ENCODE measurements around the gene PSMG3. TPM values are rescaled to one million over a fixed set of nuclear protein-coding genes. Genes with fewer than 3 reads are reported as not detected.

The PSMG3 gene
- total RNA-seq, 1 donor from 2014 or later: 31.1 TPM

DNA sequence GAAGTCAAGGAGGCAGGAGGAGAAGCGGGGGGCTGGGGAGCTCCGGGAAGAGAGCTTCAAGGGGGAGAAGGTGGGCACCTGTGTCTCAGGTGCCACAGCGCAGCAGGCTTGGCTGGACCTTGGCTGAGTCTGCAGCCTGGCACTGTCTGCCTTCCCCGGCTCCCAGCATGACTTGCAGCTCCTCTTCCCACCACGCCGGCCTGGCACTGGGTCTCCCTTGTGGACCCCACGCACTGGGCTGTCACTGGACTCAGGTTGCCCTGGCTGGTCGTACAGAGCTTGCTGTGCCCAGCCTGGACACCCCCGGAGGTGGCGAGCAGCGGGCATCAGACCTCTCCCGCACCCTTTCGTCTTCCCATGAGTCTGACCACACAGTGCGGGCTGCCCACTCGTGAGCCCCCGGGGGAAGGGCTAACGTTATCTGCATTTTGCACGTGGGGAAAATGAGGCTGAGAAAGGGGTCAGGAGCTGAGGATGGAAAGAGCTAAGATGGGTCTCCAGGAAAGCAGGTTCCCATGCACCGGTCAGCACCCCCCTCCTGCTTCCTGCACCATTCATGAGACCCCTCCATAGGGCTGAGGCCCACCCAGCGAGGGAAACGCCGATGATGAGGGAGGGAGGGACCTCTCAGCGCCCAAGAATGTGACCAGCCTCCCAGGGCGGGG is 40.3 kb upstream of the PSMG3 start:
- no peak overlapping the region for H2AFZ ChIP-seq (replicated peaks)
- H3K9me3 ChIP-seq (ENCODE audit: low read depth): no peaks in the 10 kb centered on the region
- H3F3A ChIP-seq (ENCODE audit: low read depth): no peaks in the 10 kb centered on the region
- H3K79me2 ChIP-seq (ENCODE audit: low read depth): no peaks in the 10 kb centered on the region
- H3K9ac ChIP-seq: no peak overlapping the region
- H3K27ac ChIP-seq: no peak overlapping the region
- H3K27me3 Mint-ChIP-seq (ENCODE audit: insufficient read depth, low read depth): peaks cover 9% of the 10 kb centered on the region
- no peaks in the 10 kb centered on the region for H3K4me1 ChIP-seq
- no peak overlapping the region for H3K4me3 Mint-ChIP-seq
- no peaks in the 10 kb centered on the region for H4K20me1 ChIP-seq (ENCODE audit: low read depth)
- H3K36me3 Mint-ChIP-seq: no peaks in the 10 kb centered on the region
- no peak for TF ChIP-seq EZH2 (IDR thresholded peaks at IDR 0.05)
- TF ChIP-seq CTCF (IDR thresholded peaks at IDR 0.05): no peak
- no peak for TF ChIP-seq EZH2phosphoT487 (IDR thresholded peaks at IDR 0.05)
- H3K36me3 ChIP-seq: no peaks in the 10 kb centered on the region
- H3K27me3 ChIP-seq: no peaks in the 10 kb centered on the region
- H3K4me2 ChIP-seq: no peak overlapping the region
- H3K27ac Mint-ChIP-seq: no peak overlapping the region
- H3K4me1 Mint-ChIP-seq: peaks cover 15% of the 10 kb centered on the region
- no peak overlapping the region for H3K4me3 ChIP-seq
- DNase-seq (ENCODE audit: low spot score): no peak
- H3K9me3 Mint-ChIP-seq: peaks cover 3% of the 10 kb centered on the region

DNA sequence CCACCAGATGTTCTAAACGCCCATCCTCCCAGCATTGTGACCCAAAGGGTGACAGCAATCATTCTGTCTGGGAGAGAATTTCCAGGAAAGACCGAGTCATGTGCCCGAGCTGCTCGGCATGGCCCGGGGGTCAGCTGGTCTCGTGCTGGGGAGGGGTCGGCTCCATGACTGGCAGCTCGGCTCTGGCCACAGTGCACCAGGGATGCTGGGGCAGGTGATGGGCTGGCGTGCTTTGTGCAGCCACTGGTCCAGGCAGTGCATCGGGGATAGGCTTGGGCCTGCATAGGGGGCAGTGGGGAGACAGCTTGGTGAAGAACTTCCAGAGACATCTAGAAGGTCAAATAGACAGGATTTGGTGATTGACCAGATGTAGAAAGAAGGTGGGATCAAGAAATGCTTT is 39.2 kb upstream of the PSMG3 start:
- H3K4me3 ChIP-seq: no peak overlapping the region
- no peak for DNase-seq (ENCODE audit: low spot score)

DNA sequence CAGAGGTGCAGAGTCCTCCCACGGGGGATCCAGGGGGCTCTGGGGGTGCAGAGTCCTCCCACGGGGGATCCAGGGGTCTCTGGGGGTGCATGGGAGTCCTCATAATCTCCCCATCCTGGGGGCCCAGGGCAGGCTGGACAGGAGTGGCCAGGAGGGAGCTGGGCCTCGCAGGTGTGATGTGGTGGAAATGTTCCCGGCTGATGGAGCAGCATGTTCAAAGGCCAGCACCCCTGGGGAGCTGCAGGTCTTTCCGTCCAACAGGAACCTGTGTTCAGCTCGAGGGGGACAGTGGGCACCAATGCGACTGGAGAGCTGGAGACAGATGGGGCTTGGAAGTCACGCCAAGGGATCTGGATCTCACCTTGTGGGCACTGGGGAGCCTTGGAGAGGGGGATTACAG is 38.5 kb upstream of the PSMG3 start:
- Histone ChIP-seq H4K20me1 (ENCODE audit: low read depth) (no peaks in the 10 kb centered on the region), H3K27ac (no peak overlapping the region), H3K27me3 (no peaks in the 10 kb centered on the region), H3K4me1 (no peaks in the 10 kb centered on the region), H3K9ac (no peak overlapping the region), H3K79me2 (ENCODE audit: low read depth) (no peaks in the 10 kb centered on the region), H3K9me3 (ENCODE audit: low read depth) (no peaks in the 10 kb centered on the region), H3K4me3 (no peak overlapping the region), H3K4me2 (no peak overlapping the region), H3K36me3 (no peaks in the 10 kb centered on the region), H3F3A (ENCODE audit: low read depth) (no peaks in the 10 kb centered on the region), H2AFZ (replicated peaks) (no peak overlapping the region)
- H3K4me3 Mint-ChIP-seq: no peak overlapping the region
- no peak for TF ChIP-seq EZH2phosphoT487 (IDR thresholded peaks at IDR 0.05)
- TF ChIP-seq CTCF (IDR thresholded peaks at IDR 0.05): no peak
- no peak for TF ChIP-seq EZH2 (IDR thresholded peaks at IDR 0.05)
- H3K27ac Mint-ChIP-seq: peak overlapping the region; percentile 57
- H3K36me3 Mint-ChIP-seq: no peaks in the 10 kb centered on the region
- H3K9me3 Mint-ChIP-seq: no peaks in the 10 kb centered on the region
- peaks cover 3% of the 10 kb centered on the region for H3K27me3 Mint-ChIP-seq (ENCODE audit: insufficient read depth, low read depth)
- H3K4me1 Mint-ChIP-seq: peaks cover 15% of the 10 kb centered on the region
- no peak for DNase-seq (ENCODE audit: low spot score)

More for the DNA sequence above, 39.2 kb upstream of the PSMG3 start:
- Mint-ChIP-seq H3K9me3 (peaks cover 2% of the 10 kb centered on the region), H3K36me3 (no peaks in the 10 kb centered on the region), H3K27me3 (ENCODE audit: insufficient read depth, low read depth) (peaks cover 9% of the 10 kb centered on the region), H3K4me1 (peaks cover 15% of the 10 kb centered on the region), H3K27ac (no peak overlapping the region), H3K4me3 (no peak overlapping the region)
- no peak overlapping the region for H3K4me2 ChIP-seq
- H3K27ac ChIP-seq: no peak overlapping the region
- no peaks in the 10 kb centered on the region for H3K4me1 ChIP-seq
- H3K27me3 ChIP-seq: no peaks in the 10 kb centered on the region
- no peaks in the 10 kb centered on the region for H3K36me3 ChIP-seq
- H3K79me2 ChIP-seq (ENCODE audit: low read depth): no peaks in the 10 kb centered on the region
- H2AFZ ChIP-seq (replicated peaks): no peak overlapping the region
- no peaks in the 10 kb centered on the region for H4K20me1 ChIP-seq (ENCODE audit: low read depth)
- no peaks in the 10 kb centered on the region for H3F3A ChIP-seq (ENCODE audit: low read depth)
- H3K9ac ChIP-seq: no peak overlapping the region
- TF ChIP-seq EZH2 (IDR thresholded peaks at IDR 0.05) (no peak), EZH2phosphoT487 (IDR thresholded peaks at IDR 0.05) (no peak), CTCF (IDR thresholded peaks at IDR 0.05) (no peak)
- H3K9me3 ChIP-seq (ENCODE audit: low read depth): no peaks in the 10 kb centered on the region

Measured in neural progenitor cell (in vitro differentiated cells).